Breast epithelium (tissue), 4 donors: ENCODE data around the gene CCDC9B. TPM values are rescaled to one million over a fixed set of nuclear protein-coding genes. Genes with fewer than 3 reads are reported as not detected.

Experiments used
- DNase-seq, 2 donors: peaks; one replicate each; pipeline ENCODE4 v3.0.0-alpha.2; 2019; ENCODE audit warnings: low spot score in 2 of 2
- H3K27ac ChIP-seq, 2 donors: fragments of 200-600 bp; sonication (generic) in 1 of 2; one replicate each; pipeline ENCODE4 v1.5.1; 2016 to 2019; ENCODE audit warnings: mild to moderate bottlenecking in 1 of 2
- H3K27me3 ChIP-seq, 2 donors: fragments of 200-600 bp; sonication (generic) in 1 of 2; one replicate each; pipeline versions ENCODE4 v1.5.1 to v1.6.0; 2017 to 2019; ENCODE audit warnings: control low read depth in 1 of 2, mild to moderate bottlenecking in 1 of 2
- H3K36me3 ChIP-seq: fragments of 200-600 bp; one replicate; pipeline ENCODE4 v1.5.1; 2019
- H3K4me1 ChIP-seq, 2 donors: fragments of 200-600 bp; sonication (generic); one replicate each; pipeline ENCODE4 v1.5.1; 2016 to 2019; ENCODE audit warnings: control low read depth in 1 of 2
- H3K4me3 ChIP-seq, 3 donors: fragments of 200-600 bp; sonication (generic); 1 replicate in 2 of 3; 2 replicates in 1 of 3; pipeline ENCODE4 v1.5.1; 2016 to 2019; ENCODE audit warnings: mild to moderate bottlenecking in 3 of 3, moderate library complexity in 2 of 3
- H3K9me3 ChIP-seq, 2 donors: fragments of 200-600 bp; sonication (generic) in 1 of 2; one replicate each; pipeline ENCODE4 v1.5.1; 2016 to 2019; ENCODE audit warnings: control low read depth in 1 of 2
- POLR2A ChIP-seq: fragments of 450-650 bp; IDR thresholded peaks from one replicate; pipeline ENCODE4 v1.6.1; 2016; ENCODE audit warnings: antibody characterized with exemption, mild to moderate bottlenecking, moderate library complexity
- POLR2AphosphoS5 ChIP-seq, 3 donors: sonication (generic); formaldehyde crosslinking; IDR thresholded peaks; one replicate each; pipeline ENCODE4 v1.6.1; 2017; ENCODE audit warnings: antibody characterized with exemption in 3 of 3
- intact Hi-C: fragments of 100-400 bp; cut with DNase I; formaldehyde crosslinking; loops from one replicate; pipeline ENCODE4 v1.15.1; 2023; ENCODE audit warnings: low total_unique reads
- total RNA-seq, 3 donors: library from RNA; depleted of rRNA; stranded (reverse); fragments of >200 nt; gene quantifications; one replicate each; pipeline ENCODE4 v1.1.0, GENCODE V29; 2016
- TF ChIP-seq, protein P1 (sequence below), 3 donors: fragments of 450-650 bp; IDR thresholded peaks; one replicate each; pipeline ENCODE4 v1.5.1; 2016 to 2017; ENCODE audit warnings: antibody characterized with exemption in 3 of 3, mild to moderate bottlenecking in 3 of 3, moderate library complexity in 3 of 3

CCDC9B gene
- total RNA-seq, 3 donors from 2014 or later: 4.0 to 14.1 (median 9.4) TPM

DNA sequence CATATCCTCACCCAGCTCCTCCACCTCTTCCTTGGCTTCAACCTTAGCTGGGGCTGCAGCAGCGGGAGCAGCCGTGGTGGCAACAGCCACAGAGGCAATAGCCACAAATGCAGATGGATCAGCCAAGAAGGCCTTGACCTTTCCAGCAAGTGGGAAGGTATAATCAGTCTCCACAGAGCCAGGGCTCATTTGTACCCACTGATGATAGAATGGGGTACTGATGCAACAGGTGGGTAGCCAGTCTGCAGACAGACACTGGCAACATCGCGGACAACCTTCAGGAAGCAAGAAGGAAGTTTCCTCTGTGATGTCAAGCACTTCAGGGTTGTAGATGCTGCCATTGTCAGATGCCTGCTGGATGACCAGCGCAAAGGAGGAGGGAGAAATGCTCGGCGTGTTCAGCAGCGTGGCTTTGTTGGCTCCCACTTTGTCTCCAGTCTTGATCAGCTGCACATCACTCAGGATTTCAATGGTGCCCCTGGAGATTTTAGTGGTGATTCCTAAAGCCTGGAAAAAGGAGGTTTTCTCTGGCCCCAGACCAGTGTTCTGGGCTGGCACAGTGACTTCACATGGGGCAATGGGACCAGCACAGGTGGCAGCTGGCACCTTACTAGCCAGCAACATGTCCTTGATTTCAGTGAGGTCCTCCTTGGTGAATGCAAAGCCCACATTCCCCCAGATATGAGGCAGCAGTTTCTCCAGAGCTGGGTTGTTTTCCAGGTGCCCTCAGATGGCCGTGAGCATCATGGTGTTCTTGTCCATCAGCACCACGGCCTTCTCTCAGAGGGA is 28.2 kb downstream of the CCDC9B start:
- no peaks in the 10 kb centered on the region for H3K9me3 ChIP-seq
- H3K27me3 ChIP-seq: no peaks in the 10 kb centered on the region
- no peaks in the 10 kb centered on the region for H3K4me1 ChIP-seq
- H3K4me3 ChIP-seq: no peak overlapping the region
- no peaks in the 10 kb centered on the region for H3K36me3 ChIP-seq
- intact Hi-C loops: no loop called here
- DNase-seq: no peak
- H3K27ac ChIP-seq: no peak overlapping the region
- TF ChIP-seq POLR2A (no peak), POLR2AphosphoS5 (IDR thresholded peaks at IDR 0.05) (no peak)
- TF ChIP-seq, protein P1, sequence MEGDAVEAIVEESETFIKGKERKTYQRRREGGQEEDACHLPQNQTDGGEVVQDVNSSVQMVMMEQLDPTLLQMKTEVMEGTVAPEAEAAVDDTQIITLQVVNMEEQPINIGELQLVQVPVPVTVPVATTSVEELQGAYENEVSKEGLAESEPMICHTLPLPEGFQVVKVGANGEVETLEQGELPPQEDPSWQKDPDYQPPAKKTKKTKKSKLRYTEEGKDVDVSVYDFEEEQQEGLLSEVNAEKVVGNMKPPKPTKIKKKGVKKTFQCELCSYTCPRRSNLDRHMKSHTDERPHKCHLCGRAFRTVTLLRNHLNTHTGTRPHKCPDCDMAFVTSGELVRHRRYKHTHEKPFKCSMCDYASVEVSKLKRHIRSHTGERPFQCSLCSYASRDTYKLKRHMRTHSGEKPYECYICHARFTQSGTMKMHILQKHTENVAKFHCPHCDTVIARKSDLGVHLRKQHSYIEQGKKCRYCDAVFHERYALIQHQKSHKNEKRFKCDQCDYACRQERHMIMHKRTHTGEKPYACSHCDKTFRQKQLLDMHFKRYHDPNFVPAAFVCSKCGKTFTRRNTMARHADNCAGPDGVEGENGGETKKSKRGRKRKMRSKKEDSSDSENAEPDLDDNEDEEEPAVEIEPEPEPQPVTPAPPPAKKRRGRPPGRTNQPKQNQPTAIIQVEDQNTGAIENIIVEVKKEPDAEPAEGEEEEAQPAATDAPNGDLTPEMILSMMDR (IDR thresholded peaks at IDR 0.05): no peak

DNA sequence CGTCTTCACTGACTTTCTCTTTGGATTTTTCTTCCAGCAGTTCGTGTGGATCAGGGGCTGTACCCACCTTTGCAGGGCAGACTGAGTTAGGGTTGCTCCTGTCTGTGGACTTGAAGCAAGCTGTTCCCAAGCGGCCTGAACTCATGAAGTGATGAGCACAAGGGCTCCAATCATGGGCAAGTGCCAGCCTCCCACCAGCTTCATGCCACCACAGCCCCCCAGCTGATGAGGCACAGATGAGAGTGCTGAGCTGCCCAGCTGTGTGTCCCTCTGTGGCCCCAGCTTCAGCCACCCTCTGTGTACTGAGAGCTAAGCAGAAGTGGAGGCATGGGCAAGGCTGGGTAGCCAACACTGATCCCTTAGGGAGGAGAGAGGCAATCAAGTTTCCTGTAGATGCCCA is 29.7 kb downstream of the CCDC9B start:
- Histone ChIP-seq H3K4me3 (no peak overlapping the region), H3K27me3 (no peaks in the 10 kb centered on the region), H3K4me1 (no peaks in the 10 kb centered on the region), H3K27ac (no peak overlapping the region), H3K9me3 (no peaks in the 10 kb centered on the region), H3K36me3 (no peaks in the 10 kb centered on the region)
- TF ChIP-seq POLR2A (no peak), POLR2AphosphoS5 (IDR thresholded peaks at IDR 0.05) (no peak)
- TF ChIP-seq, protein P1 (IDR thresholded peaks at IDR 0.05): no peak
- intact Hi-C loops: no loop called here
- no peak for DNase-seq

DNA sequence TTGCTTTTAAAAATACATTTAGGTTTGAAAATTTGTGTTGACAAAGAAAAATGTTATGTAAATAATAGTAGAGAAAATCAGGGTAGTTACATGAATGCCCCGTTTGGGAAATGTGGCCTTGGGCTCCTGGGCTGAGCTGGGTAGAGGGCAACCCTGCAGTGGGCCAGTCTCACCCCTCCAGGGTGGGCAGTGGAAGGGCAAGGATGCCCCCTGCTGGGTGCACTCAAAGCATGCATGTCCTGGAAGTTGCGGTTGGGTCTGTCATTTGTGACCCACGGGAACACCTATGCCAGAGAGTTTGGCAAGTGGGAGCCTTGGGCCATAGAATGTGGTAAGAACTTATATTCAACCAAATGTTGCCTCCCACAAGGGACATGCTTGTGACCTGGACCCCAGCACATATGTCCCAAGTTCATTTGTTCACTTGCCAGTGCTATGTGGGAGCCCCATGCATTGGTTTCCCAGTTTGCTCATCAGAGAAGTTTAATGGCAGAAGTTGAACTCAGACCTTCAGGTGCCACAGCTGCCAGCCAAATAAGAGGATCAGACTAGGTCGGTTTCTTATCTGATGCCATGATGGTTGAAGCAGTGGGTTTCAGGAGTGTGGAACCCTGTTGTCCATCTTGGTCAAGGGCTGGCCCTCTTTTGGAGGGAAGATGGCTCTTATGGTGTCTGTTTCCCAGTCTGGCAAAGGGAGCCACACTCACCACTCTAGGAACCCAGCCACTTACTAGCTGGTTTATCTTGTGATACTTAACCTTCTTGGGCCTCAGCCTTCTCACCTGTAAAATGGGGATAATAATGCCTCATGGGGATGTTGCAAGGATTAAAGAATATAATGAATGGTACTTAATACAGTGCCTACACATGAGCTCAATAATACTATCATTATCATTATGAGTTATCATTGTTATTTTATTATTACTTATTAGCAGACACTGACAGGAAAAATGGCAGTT is 30.5 kb downstream of the CCDC9B start:
- TF ChIP-seq, protein P1 (IDR thresholded peaks at IDR 0.05): peak in 2 of 3 donors; percentile 26 to 45
- TF ChIP-seq POLR2A: no peak
- no peak for TF ChIP-seq POLR2AphosphoS5 (IDR thresholded peaks at IDR 0.05)
- Histone ChIP-seq H3K27ac (no peak overlapping the region), H3K36me3 (no peaks in the 10 kb centered on the region), H3K9me3 (no peaks in the 10 kb centered on the region), H3K4me1 (no peaks in the 10 kb centered on the region), H3K4me3 (no peak overlapping the region), H3K27me3 (no peaks in the 10 kb centered on the region)
- DNase-seq: no peak
- intact Hi-C loops: no loop called here

DNA sequence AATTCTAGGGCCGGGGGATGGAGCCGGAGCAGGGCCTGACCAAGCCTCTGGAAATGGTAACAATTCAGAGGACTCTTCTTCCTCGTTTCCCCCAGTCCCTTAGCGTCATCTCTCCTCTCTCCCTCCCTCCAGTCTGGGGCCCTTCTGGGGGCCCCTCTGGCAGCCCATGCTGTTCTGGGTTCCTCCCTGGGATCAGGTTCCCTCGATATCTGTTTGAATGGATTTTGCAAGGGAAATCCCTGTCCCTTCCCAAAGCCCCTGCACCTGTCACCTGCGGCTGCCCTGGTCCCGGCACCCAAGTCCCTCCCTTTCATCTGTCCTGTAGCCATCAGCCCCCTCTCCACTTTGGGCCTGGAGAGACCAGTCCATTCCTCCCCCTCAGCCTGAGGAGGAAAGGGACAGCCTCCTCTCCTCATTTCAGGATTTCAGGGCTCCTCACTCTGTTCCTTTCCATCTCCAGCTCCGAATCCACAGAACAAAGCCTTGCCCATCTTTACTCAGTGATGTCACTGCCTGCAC is 31.3 kb downstream of the CCDC9B start:
- Histone ChIP-seq H3K27ac (no peak overlapping the region), H3K4me1 (no peaks in the 10 kb centered on the region), H3K4me3 (no peak overlapping the region), H3K27me3 (no peaks in the 10 kb centered on the region), H3K36me3 (no peaks in the 10 kb centered on the region), H3K9me3 (no peaks in the 10 kb centered on the region)
- intact Hi-C loops: no loop called here
- no peak for TF ChIP-seq POLR2AphosphoS5 (IDR thresholded peaks at IDR 0.05)
- TF ChIP-seq, protein P1 (IDR thresholded peaks at IDR 0.05): no peak
- TF ChIP-seq POLR2A: no peak
- DNase-seq: no peak
